HepG2 (cell line): Measurements from ENCODE around the gene KIFC1. TPM values are rescaled to one million over a fixed set of nuclear protein-coding genes. Genes with fewer than 3 reads are reported as not detected.

ENCODE experiments used
- ATAC-seq: fragments of 200-7000 bp; cut with Tn5 transposase; 3 replicates; pipeline ENCODE4 v1.9.1; 2020; ENCODE audit warnings: mild to moderate bottlenecking, moderate library complexity
- BruUV-seq: library from RNA; stranded (reverse); fragments of 400-500 nt; replicated peaks from 2 replicates; lab custom pipeline; 2021; lab: Mats Ljungman, UMichigan
- CTCF ChIA-PET: fragments of 300-600 bp; formaldehyde crosslinking; extraction: SDS; loops from one replicate; lab custom pipeline; 2021; ENCODE audit warnings: low total read pairs, inconsistent platforms, low intra/inter-chr PET ratio; lab: Yijun Ruan, JAX
- POLR2A ChIA-PET: fragments of 350-600 bp; sonication (Branson Sonifier 250); formaldehyde crosslinking; loops from one replicate; lab custom pipeline; 2020; ENCODE audit warnings: antibody characterized with exemption, inconsistent platforms; lab: Yijun Ruan, JAX
- DNase-seq: peaks from one replicate; pipeline ENCODE4 v3.0.0-alpha.2; 2015; ENCODE audit warnings: low spot score
- FAIRE-seq: peaks from 3 replicates; lab custom pipeline; 2011; peaks lifted over from hg19 to GRCh38; lab: Jason Lieb, UNC
- H2AFZ ChIP-seq: one replicate; pipeline ENCODE4 v1.6.1; 2011; ENCODE audit warnings: low read length, inconsistent platforms
- H3K27ac ChIP-seq: fragments of 300-600 bp; 3 replicates; pipeline ENCODE4 v1.8.0; 2011; ENCODE audit warnings: mixed run types, mild to moderate bottlenecking, mixed read lengths, low read length, inconsistent platforms; ENCODE audit not compliant: insufficient read depth; ENCODE audit errors: extremely low read length
- H3K27me3 ChIP-seq, 2 experiments: fragments of 200-600 bp in 1 of 2; 2 replicates in 1 of 2; 3 replicates in 1 of 2; pipeline versions ENCODE4 v1.6.0 to v1.8.0; 2011; ENCODE audit warnings: low read length in 2 of 2, mild to moderate bottlenecking in 2 of 2, moderate library complexity in 2 of 2, inconsistent platforms in 1 of 2; ENCODE audit not compliant: insufficient read depth in 2 of 2, control insufficient read depth in 1 of 2
- H3K36me3 ChIP-seq, 2 experiments: fragments of 200-600 bp in 1 of 2; replicated peaks in 1 of 2; 2 replicates in 1 of 2; 3 replicates in 1 of 2; pipeline versions ENCODE4 v1.5.1 to v1.8.0; 2011; ENCODE audit warnings: low read length in 2 of 2, inconsistent platforms in 1 of 2; ENCODE audit not compliant: insufficient read depth in 2 of 2, control insufficient read depth in 1 of 2
- H3K4me1 ChIP-seq: 2 replicates; pipeline ENCODE4 v1.5.1; 2012; ENCODE audit warnings: low read length, inconsistent platforms; ENCODE audit not compliant: insufficient read depth
- H3K4me2 ChIP-seq: 2 replicates; pipeline ENCODE4 v1.6.0; 2011; ENCODE audit warnings: low read depth, low read length, inconsistent platforms
- H3K4me3 ChIP-seq, 3 experiments: fragments of 200-600 bp in 1 of 3; sonication (generic), shearing (Covaris generic) in 1 of 3; replicated peaks in 1 of 3; 2 replicates each; pipeline ENCODE4 v1.5.1; 2011 to 2016; ENCODE audit warnings: low read length in 3 of 3, inconsistent platforms in 2 of 3, low read depth in 2 of 3, mild to moderate bottlenecking in 2 of 3, control low read depth in 1 of 3, mixed read lengths in 1 of 3; ENCODE audit not compliant: insufficient read depth in 1 of 3
- H3K79me2 ChIP-seq: one replicate; pipeline ENCODE4 v1.6.1; 2011; ENCODE audit warnings: low read length, inconsistent platforms; ENCODE audit not compliant: insufficient read depth
- H3K9ac ChIP-seq: 2 replicates; pipeline ENCODE4 v1.6.0; 2011; ENCODE audit warnings: mild to moderate bottlenecking, low read depth, low read length, inconsistent platforms; ENCODE audit not compliant: insufficient read depth
- H3K9me3 ChIP-seq: 2 replicates; pipeline ENCODE4 v1.5.1; 2012; ENCODE audit warnings: mild to moderate bottlenecking, low read length
- H4K20me1 ChIP-seq: 2 replicates; pipeline ENCODE4 v1.6.0; 2011; ENCODE audit warnings: inconsistent platforms, mild to moderate bottlenecking, low read length, moderate library complexity; ENCODE audit not compliant: insufficient read depth
- EHMT2 ChIP-seq: fragments of 200-600 bp; sonication (generic); IDR thresholded peaks from 2 replicates; pipeline ENCODE4 v1.7.0; 2017; ENCODE audit warnings: antibody characterized with exemption, low read depth, low read length, borderline replicate concordance
- ELF3 ChIP-seq: IDR thresholded peaks from 2 replicates; pipeline ENCODE4 v1.6.1; 2016; ENCODE audit warnings: missing genetic modification reagents, missing compliant biosample characterization
- HOXA9 ChIP-seq: sonication (generic); formaldehyde crosslinking; IDR thresholded peaks from 2 replicates; pipeline ENCODE4 v1.8.1; 2022; ENCODE audit warnings: missing genetic modification reagents, mild to moderate bottlenecking, moderate library complexity, borderline replicate concordance
- MTA1 ChIP-seq: sonication (generic); formaldehyde crosslinking; IDR thresholded peaks from 2 replicates; pipeline ENCODE4 v1.4.0; 2020; ENCODE audit warnings: missing genetic modification reagents, mild to moderate bottlenecking, borderline replicate concordance
- PCBP2 ChIP-seq: fragments of 200-400 bp; formaldehyde crosslinking; optimal IDR thresholded peaks from 2 replicates; pipeline ENCODE3; 2018; ENCODE audit warnings: low read length, low read depth; ENCODE audit not compliant: poor library complexity, severe bottlenecking
- SP1 ChIP-seq, 2 experiments: fragments of 450-650 bp in 1 of 2; sonication (generic) in 1 of 2; formaldehyde crosslinking in 1 of 2; IDR thresholded peaks; 2 replicates each; pipeline versions ENCODE4 v1.4.0 to v1.6.1; 2016 to 2020; ENCODE audit warnings: missing genetic modification reagents in 1 of 2
- YEATS4 ChIP-seq: sonication (generic); formaldehyde crosslinking; IDR thresholded peaks from 2 replicates; pipeline ENCODE4 v1.4.0; 2020; ENCODE audit warnings: missing genetic modification reagents, borderline replicate concordance
- ZNF20 ChIP-seq: sonication (generic); formaldehyde crosslinking; IDR thresholded peaks from 2 replicates; pipeline ENCODE4 v1.4.0; 2020; ENCODE audit warnings: mild to moderate bottlenecking, moderate library complexity, missing genetic modification reagents
- ZNF280D ChIP-seq: sonication (generic); formaldehyde crosslinking; IDR thresholded peaks from 2 replicates; pipeline ENCODE4 v1.5.1; 2020; ENCODE audit warnings: mild to moderate bottlenecking, missing genetic modification reagents
- ZNF550 ChIP-seq: sonication (generic); formaldehyde crosslinking; IDR thresholded peaks from 2 replicates; pipeline ENCODE4 v1.4.0; 2020; ENCODE audit warnings: mild to moderate bottlenecking, missing genetic modification reagents, borderline replicate concordance
- ZNF766 ChIP-seq: sonication (generic); formaldehyde crosslinking; IDR thresholded peaks from 2 replicates; pipeline ENCODE4 v1.5.0; 2020; ENCODE audit warnings: missing genetic modification reagents, borderline replicate concordance
- ZSCAN29 ChIP-seq: sonication (generic); formaldehyde crosslinking; conservative IDR thresholded peaks from 2 replicates; pipeline ENCODE4 v1.4.0; 2020; ENCODE audit warnings: mild to moderate bottlenecking, missing genetic modification reagents
- WGBS: methylation state at CpG from one replicate; pipeline ENCODE4 v1.1.6; 2017; ENCODE audit warnings: low lambda C conversion rate; 5-methylcytosine and 5-hydroxymethylcytosine counted together
- in situ Hi-C: cut with HindIII; loops from 2 replicates; pipeline ENCODE4 v1.10.0; 2017; ENCODE audit warnings: low pct_unique_long_range_greater_than_20kb; ENCODE audit not compliant: extremely low pct_ligation_motif_present
- intact Hi-C: fragments of 100-400 bp; cut with micrococcal nuclease; formaldehyde crosslinking; loops from one replicate; pipeline ENCODE4 v1.10.0; 2022; ENCODE audit not compliant: unreplicated experiment
- polyA plus RNA-seq, 8 experiments: library from polyadenylated mRNA; depleted of rRNA in 3 of 8; stranded (reverse) in 7 of 8; unstranded in 1 of 8; fragments of >200 nt; fragmentation: Illumina TruSeq in 4 of 8; extraction: Trizol in 4 of 8; gene quantifications; 2 replicates each; pipeline versions ENCODE4 v1.2.1 to v1.2.3, GENCODE V29; 2011 to 2016; ENCODE audit warnings: low read depth in 4 of 8, missing spikeins in 1 of 8, mixed read lengths in 1 of 8; ENCODE audit not compliant: insufficient read depth in 1 of 8
- total RNA-seq, 5 experiments: library from RNA; depleted of rRNA; stranded (reverse); fragments of >200 nt; fragmentation: Illumina TruSeq; extraction: Trizol; gene quantifications; 2 replicates each; pipeline ENCODE4 v1.2.3, GENCODE V29; 2016; ENCODE audit warnings: low read depth in 1 of 5
- TF ChIP-seq, protein P1 (sequence below), 2 experiments: sonication (generic) in 1 of 2; formaldehyde crosslinking in 1 of 2; IDR thresholded peaks; 2 replicates each; pipeline versions ENCODE4 v1.4.0 to v1.6.1; 2018 to 2020; ENCODE audit warnings: missing genetic modification reagents in 2 of 2, borderline replicate concordance in 1 of 2, low read depth in 1 of 2, mild to moderate bottlenecking in 1 of 2, missing biosample characterization in 1 of 2

The KIFC1 gene
- total and polyA plus RNA-seq, 2 of the 13 experiments (the other 11 are each of a cell fraction or from before 2014, with no cell fraction given), result 25.0 to 45.5 TPM

- no peak for TF ChIP-seq ZNF20 (CRISPR knock-in tag)
- TF ChIP-seq, protein P1, sequence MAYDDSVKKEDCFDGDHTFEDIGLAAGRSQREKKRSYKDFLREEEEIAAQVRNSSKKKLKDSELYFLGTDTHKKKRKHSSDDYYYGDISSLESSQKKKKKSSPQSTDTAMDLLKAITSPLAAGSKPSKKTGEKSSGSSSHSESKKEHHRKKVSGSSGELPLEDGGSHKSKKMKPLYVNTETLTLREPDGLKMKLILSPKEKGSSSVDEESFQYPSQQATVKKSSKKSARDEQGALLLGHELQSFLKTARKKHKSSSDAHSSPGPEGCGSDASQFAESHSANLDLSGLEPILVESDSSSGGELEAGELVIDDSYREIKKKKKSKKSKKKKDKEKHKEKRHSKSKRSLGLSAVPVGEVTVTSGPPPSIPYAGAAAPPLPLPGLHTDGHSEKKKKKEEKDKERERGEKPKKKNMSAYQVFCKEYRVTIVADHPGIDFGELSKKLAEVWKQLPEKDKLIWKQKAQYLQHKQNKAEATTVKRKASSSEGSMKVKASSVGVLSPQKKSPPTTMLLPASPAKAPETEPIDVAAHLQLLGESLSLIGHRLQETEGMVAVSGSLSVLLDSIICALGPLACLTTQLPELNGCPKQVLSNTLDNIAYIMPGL (CRISPR knock-in tag; IDR thresholded peaks at IDR 0.05; ENCODE audit: borderline replicate concordance in 1 of 2, low read depth in 1 of 2), result peak; percentile 72 to 91
These were observed 18.6 kb downstream of the KIFC1 start (continued) for GRCh38 chr6:33410050-33410710.

- peak within 1 kb of the TSS; percentile 84 for H3K4me2 ChIP-seq
- peak within 1 kb of the TSS; percentile 82 for H3K9ac ChIP-seq
- no peaks in the 10 kb centered on the region for H4K20me1 ChIP-seq
- peak; percentile 14 for ATAC-seq
- POLR2A ChIA-PET, result interaction anchor here (0.6 to 2.5 kb wide), 11 partner anchors 15 to 439 kb away, joined by 3 to 13 read pairs (median 5); partner anchors contain the start of genes PFDN6, RPS18, TAPBP and VPS52
- no peaks in the 10 kb centered on the region for H3K9me3 ChIP-seq
- H3K36me3 ChIP-seq, result peaks cover 19 to 51% of the 10 kb centered on the region in 2 experiments
- H3K79me2 ChIP-seq, result peaks cover 10% of the 10 kb centered on the region
- DNase-seq, result no peak
- peak within 1 kb of the TSS; percentile 85 to 87 (median 86) for H3K4me3 ChIP-seq
- H3K27me3 ChIP-seq, result no peaks in the 10 kb centered on the region
- WGBS, result 3% methylated on average over 34 of the region's 67 CpGs
- H3K27ac ChIP-seq, result peak within 1 kb of the TSS; percentile 85
- in situ Hi-C loops (loop anchor here (10.0 to 25.0 kb wide), 2 partner anchors 124 to 206 kb away; partner anchors contain the start of genes B3GALT4, HSD17B8, PFDN6 and RGL2), intact Hi-C loops (loop anchor here (1.0 kb wide), 2 partner anchors 7 to 20 kb away; partner anchors contain the start of genes CUTA and KIFC1)
- peaks cover 32% of the 10 kb centered on the region for H3K4me1 ChIP-seq
- FAIRE-seq, result no peak
- CTCF ChIA-PET, result interaction anchor here (1.3 kb wide), 1 partner anchor 131 kb away, joined by 3 read pairs; no protein-coding TSS in a partner anchor
- no peak within 1 kb of the TSS for H2AFZ ChIP-seq
- TSS peak; percentile 42 for BruUV-seq
- TF ChIP-seq ZNF280D (CRISPR knock-in tag) (no peak), ZNF766 (no peak), PCBP2 (no peak), ZNF550 (CRISPR knock-in tag) (no peak), SP1 (IDR thresholded peaks at IDR 0.05) (no peak), SP1 (CRISPR knock-in tag; IDR thresholded peaks at IDR 0.05) (peak; percentile 28; the same call in 1 of the 2 replicates), YEATS4 (CRISPR knock-in tag) (no peak; the same call in 1 of the 2 replicates), ELF3 (no peak), EHMT2 (no peak), ZSCAN29 (no peak), HOXA9 (CRISPR knock-in tag) (no peak), MTA1 (CRISPR knock-in tag) (no peak)
These were observed 19.3 kb downstream of the KIFC1 start, which contains the start of gene PHF1 for GRCh38 chr6:33410711-33411631. Gene PHF1 (plus strand): TSS chr6:33411014. CDS start chr6:33412264, 1,250 bp downstream.
